GM10847 (cell line): Measurements from ENCODE around the gene TEX13C.

ENCODE experiments used
- POLR2A ChIP-seq: IDR thresholded peaks from 2 replicates; pipeline ENCODE4 v1.6.1; 2011; ENCODE audit not compliant: insufficient read length; ENCODE audit errors: extremely low read depth

TEX13C gene

GRCh38 chrX:125374169-125374568, 54.5 kb downstream of the TEX13C start:
- no peak for TF ChIP-seq POLR2A
